ENCODE data around the gene GADD45B. TPM values are rescaled to one million over a fixed set of nuclear protein-coding genes. Genes with fewer than 3 reads are reported as not detected.

GADD45B gene
- total RNA-seq, 4 donors from 2014 or later, result 52.5 to 134 (median 68.7) TPM

DNA sequence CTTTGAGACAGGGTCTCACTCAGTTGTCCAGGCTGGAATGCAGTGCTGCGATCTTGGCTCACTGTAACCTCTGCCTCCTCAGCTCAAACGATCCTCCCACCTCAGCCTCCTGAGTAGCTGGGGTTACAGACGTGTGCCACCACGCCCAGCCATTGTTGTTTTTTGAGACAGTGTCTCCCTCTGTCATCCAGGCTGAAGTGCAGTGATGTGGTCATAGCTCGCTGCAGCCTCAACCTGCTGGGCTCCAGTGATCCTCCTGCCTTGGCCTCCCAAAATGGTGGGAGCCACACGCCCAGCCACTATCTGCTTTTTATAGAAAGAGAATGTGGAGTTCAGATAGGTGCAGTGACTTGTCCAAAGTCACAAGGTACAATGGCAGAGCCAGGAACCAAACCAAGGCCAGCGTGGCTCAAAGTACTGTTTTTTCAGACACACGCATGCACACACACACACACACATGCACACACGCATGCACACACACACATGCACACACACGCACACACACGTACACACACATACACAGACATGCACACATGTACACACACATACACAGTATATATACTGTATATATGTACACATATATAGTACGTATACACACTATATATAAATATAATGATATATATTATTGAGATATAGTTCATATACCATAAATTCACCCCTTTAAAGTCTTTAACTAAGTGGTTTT is 6.6 kb downstream of the GADD45B start:
- H3K9me3 ChIP-seq, result peaks cover 7% of the 10 kb centered on the region
- H3K27ac ChIP-seq, result no peak overlapping the region
- 74% methylated on average over 12 of the region's 12 CpGs for WGBS
- TF ChIP-seq POLR2A (IDR thresholded peaks at IDR 0.05) (no peak), CTCF (IDR thresholded peaks at IDR 0.05) (no peak)
- no peak overlapping the region for H3K4me3 ChIP-seq
- no peaks in the 10 kb centered on the region for H3K27me3 ChIP-seq
- H3K36me3 ChIP-seq, result peaks cover 2% of the 10 kb centered on the region
- peaks cover 20% of the 10 kb centered on the region for H3K4me1 ChIP-seq
- DNase-seq (ENCODE audit: low spot score in 2 of 2), result no peak

DNA sequence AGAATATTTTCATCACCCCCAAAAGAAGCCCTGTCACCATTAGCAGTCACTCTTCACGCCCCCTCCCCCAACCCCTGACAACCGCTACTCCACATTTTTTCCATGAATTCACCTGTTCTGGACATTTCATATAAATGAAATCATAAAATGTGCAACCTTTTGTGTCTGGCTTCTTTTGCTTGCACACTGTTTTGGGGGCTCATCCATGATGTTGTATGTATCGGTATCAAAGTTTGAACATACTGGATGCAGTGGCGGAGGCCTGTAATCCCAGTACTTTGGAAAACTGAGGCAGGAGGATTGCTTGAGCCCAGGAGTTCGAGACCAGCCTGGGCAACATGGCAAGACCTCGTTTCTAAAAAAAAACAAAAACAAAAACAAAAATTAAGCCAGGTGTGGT is 7.2 kb downstream of the GADD45B start:
- Histone ChIP-seq H3K4me3 (no peak overlapping the region), H3K27ac (no peak overlapping the region), H3K9me3 (peaks cover 7% of the 10 kb centered on the region), H3K36me3 (no peaks in the 10 kb centered on the region), H3K27me3 (no peaks in the 10 kb centered on the region), H3K4me1 (peaks cover 18% of the 10 kb centered on the region)
- TF ChIP-seq CTCF (IDR thresholded peaks at IDR 0.05), result no peak
- no peak for TF ChIP-seq POLR2AphosphoS5 (IDR thresholded peaks at IDR 0.05)
- no peak for TF ChIP-seq EP300 (IDR thresholded peaks at IDR 0.05)
- no peak for TF ChIP-seq POLR2A (IDR thresholded peaks at IDR 0.05)
- WGBS, result 86% methylated on average over 6 of the region's 6 CpGs
- no peak for DNase-seq (ENCODE audit: low spot score in 2 of 2)

DNA sequence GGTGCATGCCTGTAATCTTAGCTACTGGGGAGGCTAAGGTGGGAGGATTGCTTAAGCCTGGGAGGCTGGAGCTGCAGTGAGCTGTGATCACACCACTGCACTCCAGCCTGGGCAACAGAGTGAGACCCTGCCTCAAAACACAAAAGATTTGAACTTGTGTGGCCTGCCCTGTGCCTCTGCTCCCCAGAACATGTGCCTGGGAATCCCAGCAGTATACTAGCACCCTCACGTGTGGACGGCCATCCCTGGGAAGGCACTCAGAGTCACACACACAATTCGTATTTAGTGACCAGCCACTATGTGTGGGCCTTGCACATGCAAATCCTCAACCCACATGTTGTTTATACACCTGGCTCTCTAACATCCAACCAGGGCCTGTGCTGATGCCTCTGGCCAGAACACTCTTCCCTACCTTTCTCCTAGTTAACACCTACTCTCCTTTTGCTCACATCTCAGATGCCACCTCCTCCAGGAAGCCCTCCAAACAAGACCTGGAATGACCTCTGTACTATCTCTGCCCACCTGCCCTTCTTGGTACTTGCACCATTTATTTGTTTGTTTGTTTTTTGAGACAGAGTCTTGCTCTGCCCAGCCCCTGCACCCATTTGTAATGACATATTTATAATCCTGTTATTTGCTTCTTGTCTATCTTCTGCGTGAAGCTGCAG is 7.7 kb downstream of the GADD45B start:
- no peak overlapping the region for H3K4me3 ChIP-seq
- no peak overlapping the region for H3K27ac ChIP-seq
- H3K9me3 ChIP-seq, result peaks cover 7% of the 10 kb centered on the region
- no peaks in the 10 kb centered on the region for H3K27me3 ChIP-seq
- WGBS, result 86% methylated on average over 4 of the region's 4 CpGs
- no peak for DNase-seq (ENCODE audit: low spot score in 2 of 2)
- H3K4me1 ChIP-seq, result peaks cover 19% of the 10 kb centered on the region
- no peaks in the 10 kb centered on the region for H3K36me3 ChIP-seq
- TF ChIP-seq POLR2A (IDR thresholded peaks at IDR 0.05), result no peak
- TF ChIP-seq POLR2AphosphoS5 (IDR thresholded peaks at IDR 0.05), result no peak
- no peak for TF ChIP-seq CTCF (IDR thresholded peaks at IDR 0.05)
- no peak for TF ChIP-seq EP300 (IDR thresholded peaks at IDR 0.05)

GRCh38 chr19:2484178-2484937 is 8.4 kb downstream of the GADD45B start:
- TF ChIP-seq POLR2AphosphoS5 (IDR thresholded peaks at IDR 0.05) (no peak), CTCF (IDR thresholded peaks at IDR 0.05) (no peak), EP300 (IDR thresholded peaks at IDR 0.05) (no peak), POLR2A (IDR thresholded peaks at IDR 0.05) (no peak)
- H3K27ac ChIP-seq, result no peak overlapping the region
- peaks cover 20% of the 10 kb centered on the region for H3K4me1 ChIP-seq
- H3K4me3 ChIP-seq, result no peak overlapping the region
- H3K27me3 ChIP-seq, result no peaks in the 10 kb centered on the region
- H3K36me3 ChIP-seq, result no peaks in the 10 kb centered on the region
- peaks cover 7% of the 10 kb centered on the region for H3K9me3 ChIP-seq
- 59% methylated on average over 13 of the region's 13 CpGs for WGBS
- DNase-seq (ENCODE audit: low spot score in 2 of 2), result no peak

GRCh38 chr19:2485428-2485827 is 9.5 kb downstream of the GADD45B start:
- no peak for DNase-seq (ENCODE audit: low spot score in 2 of 2)
- no peaks in the 10 kb centered on the region for H3K27me3 ChIP-seq
- 62% methylated on average over 8 of the region's 8 CpGs for WGBS
- no peak for TF ChIP-seq POLR2AphosphoS5 (IDR thresholded peaks at IDR 0.05)
- no peak for TF ChIP-seq POLR2A (IDR thresholded peaks at IDR 0.05)
- no peak for TF ChIP-seq CTCF (IDR thresholded peaks at IDR 0.05)
- TF ChIP-seq EP300 (IDR thresholded peaks at IDR 0.05), result no peak
- H3K4me3 ChIP-seq, result no peak overlapping the region
- no peak overlapping the region for H3K27ac ChIP-seq
- H3K9me3 ChIP-seq, result peaks cover 7% of the 10 kb centered on the region
- peaks cover 27% of the 10 kb centered on the region for H3K4me1 ChIP-seq
- no peaks in the 10 kb centered on the region for H3K36me3 ChIP-seq

Data from suprapubic skin (tissue), 4 donors.